OCI-LY7 (cell line): ENCODE results near the gene SERINC5.

Source experiments
- CTCF ChIP-seq: fragments of 200-600 bp; sonication (generic); conservative IDR thresholded peaks from 2 replicates; pipeline ENCODE4 v1.5.1; 2014; ENCODE audit warnings: mild to moderate bottlenecking, antibody characterized with exemption, low read length, moderate library complexity, mixed read lengths
- EZH2phosphoT487 ChIP-seq: fragments of 200-600 bp; sonication (generic); IDR thresholded peaks from 2 replicates; pipeline ENCODE4 v1.6.1; 2018; ENCODE audit warnings: low read depth, borderline replicate concordance, mild to moderate bottlenecking, mixed run types, antibody characterized with exemption, low read length, moderate library complexity, mixed read lengths

- TF ChIP-seq CTCF, result no peak
- TF ChIP-seq EZH2phosphoT487, result no peak
Observed at GRCh38 chr5:80216096-80216495, 39.8 kb downstream of the SERINC5 start.
